Caco-2 (cell line): Measurements from ENCODE around the gene NAP1L2. TPM values are rescaled to one million over a fixed set of nuclear protein-coding genes. Genes with fewer than 3 reads are reported as not detected.
A peak's percentile ranks its signal among the peaks of the same experiment; 100 is the strongest.

Experiments
- BruUV-seq: library from RNA; stranded (reverse); fragments of 400-500 nt; replicated peaks from 2 replicates; lab custom pipeline; 2021; lab: Mats Ljungman, UMichigan
- CTCF ChIA-PET: fragments of 300-600 bp; sonication (Branson Sonifier 250); formaldehyde crosslinking; loops from one replicate; lab custom pipeline; 2022; ENCODE audit warnings: antibody characterized with exemption; lab: Charles Lee
- POLR2A ChIA-PET: fragments of 300-600 bp; sonication (Branson Sonifier 250); formaldehyde crosslinking; loops from one replicate; lab custom pipeline; 2022; ENCODE audit warnings: antibody characterized with exemption; lab: Charles Lee
- DNase-seq, 2 experiments: peaks; one replicate each; pipeline versions ENCODE4 v3.0.0 to v3.0.0-alpha.2; 2020 to 2022
- H3K27me3 ChIP-seq: replicated peaks from 2 replicates; pipeline ENCODE4 v1.6.0; 2011; ENCODE audit warnings: low read length; ENCODE audit not compliant: control insufficient read depth, insufficient read depth
- H3K36me3 ChIP-seq: 2 replicates; pipeline ENCODE4 v1.5.1; 2011; ENCODE audit warnings: low read length; ENCODE audit not compliant: control insufficient read depth, insufficient read depth
- H3K4me1 ChIP-seq: fragments of 250-450 bp; sonication (Bioruptor Pico); 2 replicates; pipeline ENCODE4 v1.5.1; 2020; ENCODE audit warnings: mild to moderate bottlenecking
- H3K4me3 ChIP-seq: 2 replicates; pipeline ENCODE4 v1.5.1; 2011; ENCODE audit warnings: low read depth, mild to moderate bottlenecking, control low read depth, low read length
- H3K9me3 ChIP-seq: fragments of 250-450 bp; sonication (Bioruptor Pico); 2 replicates; pipeline ENCODE4 v1.5.1; 2020; ENCODE audit warnings: mild to moderate bottlenecking, moderate library complexity
- H3K27ac Mint-ChIP-seq: one replicate; pipeline ENCODE4 v1.8.0; 2022; ENCODE audit warnings: mixed read lengths; ENCODE audit not compliant: unreplicated experiment
- H3K27me3 Mint-ChIP-seq: one replicate; pipeline ENCODE4 v1.8.0; 2022; ENCODE audit warnings: mixed read lengths; ENCODE audit not compliant: insufficient read depth, unreplicated experiment
- H3K36me3 Mint-ChIP-seq: one replicate; pipeline ENCODE4 v1.8.0; 2022; ENCODE audit warnings: mild to moderate bottlenecking, mixed read lengths; ENCODE audit not compliant: insufficient read depth, unreplicated experiment
- H3K4me1 Mint-ChIP-seq: one replicate; pipeline ENCODE4 v1.8.0; 2022; ENCODE audit warnings: low read depth, mixed read lengths; ENCODE audit not compliant: unreplicated experiment
- H3K4me3 Mint-ChIP-seq: one replicate; pipeline ENCODE4 v1.8.0; 2022; ENCODE audit warnings: mild to moderate bottlenecking, moderate library complexity, mixed read lengths; ENCODE audit not compliant: unreplicated experiment
- H3K9me3 Mint-ChIP-seq: one replicate; pipeline ENCODE4 v1.8.0; 2022; ENCODE audit warnings: mixed read lengths; ENCODE audit not compliant: unreplicated experiment
- CTCF ChIP-seq, 2 experiments: fragments of 200-600 bp in 1 of 2; IDR thresholded peaks; 1 replicate in 1 of 2; 2 replicates in 1 of 2; pipeline versions ENCODE4 v1.5.1 to v1.8.0; 2011 to 2022; ENCODE audit warnings: antibody characterized with exemption in 1 of 2, control low read depth in 1 of 2, inconsistent platforms in 1 of 2, low read depth in 1 of 2, low read length in 1 of 2, mild to moderate bottlenecking in 1 of 2, moderate library complexity in 1 of 2; ENCODE audit not compliant: insufficient read depth in 1 of 2, severe bottlenecking in 1 of 2, unreplicated experiment in 1 of 2
- intact Hi-C: fragments of 100-400 bp; cut with micrococcal nuclease; formaldehyde crosslinking; loops from one replicate; pipeline ENCODE4 v1.10.0; 2022; ENCODE audit not compliant: unreplicated experiment
- total RNA-seq: library from RNA; stranded (reverse); gene quantifications from 2 replicates; pipeline ENCODE4 v1.2.3, GENCODE V29; 2022

NAP1L2 gene
- total RNA-seq, 1 experiment from 2014 or later: 0.16 TPM

GRCh38 chrX:73217621-73218020 is 3.0 kb upstream of the NAP1L2 start:
- no peaks in the 10 kb centered on the region for H3K4me1 ChIP-seq
- Mint-ChIP-seq H3K4me1 (no peaks in the 10 kb centered on the region), H3K9me3 (no peaks in the 10 kb centered on the region), H3K36me3 (no peaks in the 10 kb centered on the region), H3K4me3 (no peak overlapping the region), H3K27me3 (peaks cover 6% of the 10 kb centered on the region), H3K27ac (no peak overlapping the region)
- no peak overlapping the region for H3K4me3 ChIP-seq
- DNase-seq: no peak
- intact Hi-C loops: no loop called here
- ChIA-PET POLR2A (no interaction called here), CTCF (no interaction called here)
- H3K27me3 ChIP-seq: no peaks in the 10 kb centered on the region
- no peaks in the 10 kb centered on the region for H3K9me3 ChIP-seq
- no peak for TF ChIP-seq CTCF (IDR thresholded peaks at IDR 0.05; ENCODE audit: insufficient read depth in 1 of 2, low read depth in 1 of 2, low read length in 1 of 2, severe bottlenecking in 1 of 2, unreplicated experiment in 1 of 2)
- no peaks in the 10 kb centered on the region for H3K36me3 ChIP-seq
- no TSS peak for BruUV-seq

DNA sequence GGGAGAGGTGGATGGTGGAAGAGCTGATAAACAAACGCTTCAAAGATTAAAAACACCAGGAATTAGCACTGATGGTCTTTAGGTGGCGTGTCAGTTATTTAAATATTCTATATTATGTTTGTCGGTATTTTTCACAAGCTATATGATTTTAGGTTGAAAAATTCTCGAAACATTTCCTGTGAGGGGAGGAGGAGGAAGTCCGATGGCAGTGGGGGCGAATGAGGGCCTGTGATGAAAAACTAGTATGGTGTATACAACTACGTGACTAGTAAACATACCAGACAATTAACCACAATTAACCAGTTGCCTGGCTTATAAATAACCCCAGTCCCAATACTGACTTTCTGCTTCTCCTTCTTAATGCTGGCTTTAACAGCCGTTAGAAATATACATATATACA is 595 bp upstream of the NAP1L2 start:
- Mint-ChIP-seq H3K27ac (no peak overlapping the region), H3K27me3 (peaks cover 6% of the 10 kb centered on the region), H3K4me3 (peak overlapping the region; percentile 67), H3K4me1 (no peaks in the 10 kb centered on the region), H3K9me3 (no peaks in the 10 kb centered on the region), H3K36me3 (no peaks in the 10 kb centered on the region)
- Histone ChIP-seq H3K4me1 (no peaks in the 10 kb centered on the region), H3K27me3 (no peaks in the 10 kb centered on the region), H3K36me3 (no peaks in the 10 kb centered on the region), H3K9me3 (no peaks in the 10 kb centered on the region), H3K4me3 (no peak overlapping the region)
- ChIA-PET CTCF (no interaction called here), POLR2A (no interaction called here)
- intact Hi-C loops: no loop called here
- no peak for DNase-seq
- TF ChIP-seq CTCF (IDR thresholded peaks at IDR 0.05; ENCODE audit: insufficient read depth in 1 of 2, low read depth in 1 of 2, low read length in 1 of 2, severe bottlenecking in 1 of 2, unreplicated experiment in 1 of 2): no peak
- BruUV-seq: no TSS peak

DNA sequence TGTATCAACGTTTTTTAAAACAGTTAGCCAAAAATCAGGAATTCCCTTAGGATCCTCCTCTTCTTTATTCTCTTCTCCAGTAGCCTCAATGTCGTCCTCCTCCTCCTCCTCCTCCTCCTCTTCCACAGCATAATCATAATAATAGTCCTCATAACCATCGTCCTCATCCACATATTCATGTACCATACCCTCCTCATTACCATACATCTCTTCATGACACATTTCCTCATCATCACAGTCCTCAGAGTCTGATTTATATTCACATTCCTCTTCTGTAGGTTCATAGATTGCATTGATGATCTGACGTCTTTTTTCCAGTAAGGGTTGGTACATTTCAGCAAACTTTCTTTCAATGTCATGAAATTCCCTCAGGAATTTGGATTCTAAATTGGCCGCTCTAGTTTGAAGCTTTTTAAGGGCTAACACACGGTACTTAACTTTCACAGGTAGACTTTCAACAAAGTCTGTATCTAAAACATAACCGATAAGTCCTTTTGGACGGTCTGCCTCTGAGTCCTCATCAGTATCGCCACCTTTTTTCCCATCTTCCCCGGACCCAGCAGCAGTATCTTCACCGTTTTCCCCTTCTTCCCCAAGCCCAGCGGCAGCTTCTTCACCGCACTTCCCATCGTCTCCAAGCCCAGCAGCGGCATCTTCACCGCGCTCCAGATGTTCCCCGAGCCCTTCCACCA is 771 bp downstream of the NAP1L2 start:
- no peak for DNase-seq
- no peak overlapping the region for H3K27ac Mint-ChIP-seq
- H3K27me3 ChIP-seq: no peaks in the 10 kb centered on the region
- POLR2A ChIA-PET: no interaction called here
- H3K36me3 Mint-ChIP-seq: no peaks in the 10 kb centered on the region
- H3K4me3 ChIP-seq: peak overlapping the region; percentile 2
- H3K36me3 ChIP-seq: no peaks in the 10 kb centered on the region
- no peaks in the 10 kb centered on the region for H3K9me3 Mint-ChIP-seq
- H3K9me3 ChIP-seq: no peaks in the 10 kb centered on the region
- no TSS peak for BruUV-seq
- peaks cover 6% of the 10 kb centered on the region for H3K27me3 Mint-ChIP-seq
- TF ChIP-seq CTCF (IDR thresholded peaks at IDR 0.05; ENCODE audit: insufficient read depth in 1 of 2, low read depth in 1 of 2, low read length in 1 of 2, severe bottlenecking in 1 of 2, unreplicated experiment in 1 of 2): no peak
- intact Hi-C loops: no loop called here
- H3K4me1 Mint-ChIP-seq: no peaks in the 10 kb centered on the region
- H3K4me1 ChIP-seq: no peaks in the 10 kb centered on the region
- CTCF ChIA-PET: no interaction called here
- peak overlapping the region; percentile 67 for H3K4me3 Mint-ChIP-seq
